Thoracic aorta (tissue), 2 donors: ENCODE measurements around the gene CHL1. TPM values are rescaled to one million over a fixed set of nuclear protein-coding genes. Genes with fewer than 3 reads are reported as not detected.

Experiments used
- ATAC-seq: fragments of 150-250 bp; one replicate; pipeline ENCODE4 v1.8.0; 2017; ENCODE audit warnings: low read depth; ENCODE audit not compliant: insufficient number of reproducible peaks, low FRiP score
- DNase-seq: peaks from one replicate; pipeline ENCODE4 v3.0.0-alpha.2; 2020; ENCODE audit warnings: low spot score
- H3K27ac ChIP-seq, 2 donors: fragments of 200-600 bp; sonication (generic); 1 replicate in 1 of 2; 2 replicates in 1 of 2; pipeline ENCODE4 v1.5.1; 2016; ENCODE audit warnings: mild to moderate bottlenecking in 2 of 2, moderate library complexity in 2 of 2
- H3K27me3 ChIP-seq: fragments of 200-600 bp; sonication (generic); replicated peaks from 2 replicates; pipeline ENCODE4 v1.6.0; 2016; ENCODE audit warnings: mild to moderate bottlenecking; ENCODE audit not compliant: insufficient read depth
- H3K36me3 ChIP-seq: fragments of 200-600 bp; sonication (generic); one replicate; pipeline ENCODE4 v1.5.1; 2016
- H3K4me1 ChIP-seq, 2 donors: fragments of 200-600 bp; sonication (generic); 1 replicate in 1 of 2; 2 replicates in 1 of 2; pipeline versions ENCODE4 v1.5.1 to v1.6.0; 2016; ENCODE audit warnings: low read depth in 2 of 2, mild to moderate bottlenecking in 1 of 2; ENCODE audit not compliant: control insufficient read depth in 1 of 2
- H3K4me3 ChIP-seq: fragments of 200-600 bp; sonication (generic); 2 replicates; pipeline ENCODE4 v1.5.1; 2016; ENCODE audit warnings: mild to moderate bottlenecking
- H3K9me3 ChIP-seq: fragments of 200-600 bp; sonication (generic); 2 replicates; pipeline ENCODE4 v1.5.1; 2016
- total RNA-seq, 2 donors: library from RNA; depleted of rRNA; stranded (reverse); fragments of >200 nt; gene quantifications; one replicate each; pipeline versions ENCODE4 v1.1.0 to v1.2.3, GENCODE V29; 2016
- TF ChIP-seq, protein P1 (sequence below): fragments of 200-600 bp; sonication (generic); IDR thresholded peaks from one replicate; pipeline ENCODE4 v1.5.1; 2019; ENCODE audit warnings: antibody characterized with exemption

The CHL1 gene
- total RNA-seq, 2 donors from 2014 or later = 2.0 to 7.5 TPM

GRCh38 chr3:236881-237280 is 40.3 kb downstream of the CHL1 start:
- no peaks in the 10 kb centered on the region for H3K4me1 ChIP-seq
- H3K27me3 ChIP-seq = no peaks in the 10 kb centered on the region
- no peaks in the 10 kb centered on the region for H3K9me3 ChIP-seq
- H3K4me3 ChIP-seq = no peak overlapping the region
- H3K27ac ChIP-seq = no peak overlapping the region
- DNase-seq (no peak), ATAC-seq (no peak)
- TF ChIP-seq, protein P1, sequence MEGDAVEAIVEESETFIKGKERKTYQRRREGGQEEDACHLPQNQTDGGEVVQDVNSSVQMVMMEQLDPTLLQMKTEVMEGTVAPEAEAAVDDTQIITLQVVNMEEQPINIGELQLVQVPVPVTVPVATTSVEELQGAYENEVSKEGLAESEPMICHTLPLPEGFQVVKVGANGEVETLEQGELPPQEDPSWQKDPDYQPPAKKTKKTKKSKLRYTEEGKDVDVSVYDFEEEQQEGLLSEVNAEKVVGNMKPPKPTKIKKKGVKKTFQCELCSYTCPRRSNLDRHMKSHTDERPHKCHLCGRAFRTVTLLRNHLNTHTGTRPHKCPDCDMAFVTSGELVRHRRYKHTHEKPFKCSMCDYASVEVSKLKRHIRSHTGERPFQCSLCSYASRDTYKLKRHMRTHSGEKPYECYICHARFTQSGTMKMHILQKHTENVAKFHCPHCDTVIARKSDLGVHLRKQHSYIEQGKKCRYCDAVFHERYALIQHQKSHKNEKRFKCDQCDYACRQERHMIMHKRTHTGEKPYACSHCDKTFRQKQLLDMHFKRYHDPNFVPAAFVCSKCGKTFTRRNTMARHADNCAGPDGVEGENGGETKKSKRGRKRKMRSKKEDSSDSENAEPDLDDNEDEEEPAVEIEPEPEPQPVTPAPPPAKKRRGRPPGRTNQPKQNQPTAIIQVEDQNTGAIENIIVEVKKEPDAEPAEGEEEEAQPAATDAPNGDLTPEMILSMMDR = no peak
- no peaks in the 10 kb centered on the region for H3K36me3 ChIP-seq

GRCh38 chr3:242602-243355 is 46.2 kb downstream of the CHL1 start:
- H3K36me3 ChIP-seq = no peaks in the 10 kb centered on the region
- H3K27ac ChIP-seq = no peak overlapping the region
- ATAC-seq (no peak), DNase-seq (no peak)
- no peaks in the 10 kb centered on the region for H3K27me3 ChIP-seq
- TF ChIP-seq, protein P1 = no peak
- no peaks in the 10 kb centered on the region for H3K9me3 ChIP-seq
- no peaks in the 10 kb centered on the region for H3K4me1 ChIP-seq
- no peak overlapping the region for H3K4me3 ChIP-seq

GRCh38 chr3:243356-243725 is 46.8 kb downstream of the CHL1 start:
- no peak for ATAC-seq
- H3K36me3 ChIP-seq = no peaks in the 10 kb centered on the region
- H3K27me3 ChIP-seq = no peaks in the 10 kb centered on the region
- no peak overlapping the region for H3K4me3 ChIP-seq
- no peak overlapping the region for H3K27ac ChIP-seq
- no peaks in the 10 kb centered on the region for H3K9me3 ChIP-seq
- no peaks in the 10 kb centered on the region for H3K4me1 ChIP-seq
- DNase-seq = no peak
- TF ChIP-seq, protein P1 = no peak

DNA sequence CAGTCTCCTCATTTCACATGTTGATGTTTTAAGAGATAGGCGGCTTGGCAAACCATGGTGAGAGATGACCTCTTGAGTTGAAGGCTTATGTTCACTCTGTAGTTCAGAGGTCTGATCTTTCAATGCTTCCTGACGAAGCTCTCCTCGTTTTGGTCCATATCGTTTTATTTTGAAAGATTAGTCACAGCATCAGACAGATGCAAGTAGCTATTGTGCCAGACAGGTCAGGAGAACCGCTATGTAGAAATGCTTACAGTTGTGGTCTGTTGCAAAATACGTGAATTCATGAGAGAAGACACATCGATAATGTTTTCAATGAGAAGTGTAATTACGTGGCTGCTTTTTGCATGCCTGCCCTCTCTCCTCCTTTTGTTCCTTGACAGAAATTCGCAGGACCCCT is 47.5 kb downstream of the CHL1 start:
- TF ChIP-seq, protein P1 = no peak
- Histone ChIP-seq H3K4me3 (no peak overlapping the region), H3K27me3 (no peaks in the 10 kb centered on the region), H3K9me3 (no peaks in the 10 kb centered on the region), H3K4me1 (no peaks in the 10 kb centered on the region), H3K36me3 (no peaks in the 10 kb centered on the region), H3K27ac (no peak overlapping the region)
- no peak for ATAC-seq
- no peak for DNase-seq

DNA sequence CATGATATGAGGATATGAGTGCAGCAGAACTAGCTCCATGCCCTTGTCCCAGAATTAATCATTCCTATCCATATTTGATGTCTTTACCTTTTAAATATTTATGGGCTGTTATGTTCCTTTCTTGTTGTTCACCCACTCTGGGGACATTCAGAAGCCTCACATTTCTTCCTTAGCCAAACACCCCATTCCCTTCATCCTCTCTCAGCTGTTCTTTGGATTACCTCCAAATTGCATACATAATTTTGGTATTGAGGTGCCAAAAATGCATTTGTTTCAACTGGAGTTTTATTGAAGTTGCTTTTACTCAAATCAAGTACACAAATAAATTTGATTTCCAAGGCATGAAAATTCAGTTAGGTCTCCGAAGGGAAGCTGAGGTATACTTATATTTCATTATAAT is 51.4 kb downstream of the CHL1 start:
- no peak overlapping the region for H3K4me3 ChIP-seq
- H3K27ac ChIP-seq = no peak overlapping the region
- DNase-seq (no peak), ATAC-seq (no peak)
- H3K4me1 ChIP-seq = no peaks in the 10 kb centered on the region
- no peaks in the 10 kb centered on the region for H3K27me3 ChIP-seq
- H3K9me3 ChIP-seq = no peaks in the 10 kb centered on the region
- H3K36me3 ChIP-seq = no peaks in the 10 kb centered on the region
- TF ChIP-seq, protein P1 = no peak
